ENCODE measurements around the gene BCL2.
"Not testable (repeated sequence)": the region's sequence is repeated elsewhere in the genome, so short reads cannot be mapped to it uniquely, and the experiment has no call there.

BCL2 gene

DNA sequence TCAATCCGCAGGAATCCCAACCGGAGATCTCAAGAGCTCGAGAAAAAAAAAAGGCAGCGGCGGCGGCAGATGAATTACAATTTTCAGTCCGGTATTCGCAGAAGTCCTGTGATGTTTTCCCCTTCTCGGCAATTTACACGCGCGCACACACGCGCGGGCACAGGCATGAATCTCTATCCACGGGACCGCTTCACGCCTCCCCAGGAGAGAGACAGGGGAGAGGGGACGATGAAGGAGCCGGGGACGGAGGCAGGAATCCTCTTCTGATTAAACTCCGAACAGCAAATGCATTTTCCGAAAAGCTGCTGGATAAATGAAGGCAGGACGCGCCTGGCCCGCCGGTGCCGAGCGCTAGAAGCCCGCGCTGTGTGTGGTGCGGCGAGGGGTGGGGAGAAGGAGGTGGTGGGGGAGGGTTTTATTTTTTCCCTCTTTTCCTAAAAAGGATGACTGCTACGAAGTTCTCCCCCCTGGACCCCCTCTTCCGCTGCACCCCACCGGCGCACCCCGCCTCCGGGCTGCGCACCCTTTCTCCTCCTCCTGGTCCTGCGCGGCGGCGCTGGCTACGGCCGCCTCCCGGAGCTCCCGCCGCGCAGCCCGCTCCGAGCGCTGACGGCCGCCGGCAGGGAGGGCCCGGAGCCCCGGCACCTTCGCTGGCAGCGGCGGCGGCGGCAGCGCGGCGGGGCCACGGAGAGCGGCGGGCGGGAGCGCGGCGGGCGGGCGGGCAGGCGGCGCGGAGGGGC lies at the start of gene BCL2:
Gene BCL2, minus strand, starts transcription at position 387 of the 740 bp plus-strand sequence.
- DNase-seq, result peak; percentile 25 to 51

- no peak for DNase-seq
These were observed 49.0 kb upstream of the BCL2 start for GRCh38 chr18:63368611-63369010.

DNA sequence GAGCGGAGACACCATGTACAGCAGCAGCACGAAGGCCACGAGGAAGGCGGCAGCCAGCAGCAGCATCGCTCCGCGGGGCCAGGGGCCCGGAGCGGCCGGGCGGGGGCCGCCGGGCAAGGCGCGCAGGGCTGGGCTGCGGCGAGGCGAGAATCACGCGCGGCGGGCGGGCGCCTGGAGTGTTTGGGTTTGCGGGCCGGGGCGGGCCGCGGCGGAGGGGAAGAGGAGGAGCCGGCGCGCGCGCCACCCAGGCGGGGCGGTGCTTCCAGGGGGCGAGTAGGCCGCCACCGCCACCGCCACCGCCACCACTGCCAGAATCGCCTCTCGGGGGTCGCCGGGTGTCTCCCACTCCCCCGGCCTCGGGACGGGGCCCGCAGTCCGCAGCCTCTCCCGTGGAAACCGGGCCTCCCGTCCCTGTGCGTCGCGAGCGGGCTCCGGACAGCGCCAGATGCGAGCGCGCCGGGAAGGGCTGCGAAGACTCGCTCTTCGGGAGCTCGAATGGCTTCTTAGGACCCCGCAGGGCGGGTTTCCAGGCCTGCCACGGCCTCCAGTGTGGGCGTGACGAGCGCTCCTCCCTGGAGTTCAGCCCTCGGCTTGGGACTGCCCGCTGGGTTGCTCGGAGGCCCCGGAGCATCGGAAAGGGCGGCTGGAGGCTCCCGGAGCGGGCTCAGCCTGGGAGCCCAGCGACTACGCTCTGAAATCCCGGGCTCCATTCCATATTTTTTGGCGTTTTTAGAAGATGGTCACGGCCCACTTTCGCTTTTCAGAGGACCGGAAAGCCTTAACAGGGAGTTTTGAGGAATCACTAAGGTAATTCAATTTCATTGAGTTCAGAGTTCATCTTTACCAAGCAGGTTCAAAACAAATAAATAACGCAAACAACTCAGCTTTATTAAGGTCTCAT lies 47.7 kb upstream of the BCL2 start, which contains the start of gene KDSR:
Gene KDSR, minus strand, starts transcription at position 154 of the 901 bp plus-strand sequence. Its CDS starts 88 bp downstream, at position 66.
- DNase-seq, result peak; percentile 86 to 96

DNA sequence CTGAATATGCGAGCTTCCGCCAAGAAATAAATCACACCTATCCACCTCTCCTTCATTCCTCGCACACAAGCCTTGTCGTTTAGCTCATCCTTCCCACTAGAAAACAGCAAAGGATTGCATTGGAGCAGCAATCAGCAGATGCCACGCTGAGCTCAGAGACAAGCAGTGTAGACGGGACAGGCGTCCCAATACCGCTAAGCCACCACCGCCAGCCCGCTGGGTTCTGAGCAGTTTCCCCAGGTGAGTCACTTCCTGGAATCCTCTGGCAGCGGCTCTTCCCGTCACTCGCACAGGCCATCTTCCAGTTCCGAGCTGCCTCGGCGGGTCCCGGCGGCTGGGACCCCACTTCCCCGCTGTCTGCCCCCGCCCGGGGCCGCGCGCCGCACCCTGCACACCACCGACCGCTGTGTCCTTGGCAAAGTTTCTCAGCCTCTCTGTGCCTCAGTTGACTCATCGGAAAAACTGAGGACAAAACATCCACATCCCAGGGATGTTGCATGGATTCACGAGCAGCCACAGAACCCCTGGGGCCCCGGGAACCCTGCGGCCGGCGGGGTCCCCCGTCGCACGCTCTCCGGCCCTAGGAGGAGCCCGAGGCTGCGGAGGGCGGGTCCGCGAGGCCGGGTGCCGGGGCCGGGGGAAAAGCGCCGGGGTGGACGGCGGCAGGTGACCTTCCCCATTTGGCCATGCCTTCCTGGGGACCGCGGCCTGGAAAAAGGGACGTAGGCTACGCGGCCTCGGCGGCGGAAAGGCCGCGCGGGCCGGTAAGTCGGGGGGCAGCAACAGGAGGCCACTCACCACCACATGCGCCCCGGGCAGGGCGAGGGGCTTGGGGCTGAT lies 46.9 kb upstream of the BCL2 start:
- peak; percentile 30 to 38 for DNase-seq

- DNase-seq, result no peak
These were observed 46.3 kb upstream of the BCL2 start for GRCh38 chr18:63365876-63366212.

GRCh38 chr18:63363951-63364350 lies 44.4 kb upstream of the BCL2 start:
- peak in 1 of 2 donors; percentile 23 for DNase-seq

DNA sequence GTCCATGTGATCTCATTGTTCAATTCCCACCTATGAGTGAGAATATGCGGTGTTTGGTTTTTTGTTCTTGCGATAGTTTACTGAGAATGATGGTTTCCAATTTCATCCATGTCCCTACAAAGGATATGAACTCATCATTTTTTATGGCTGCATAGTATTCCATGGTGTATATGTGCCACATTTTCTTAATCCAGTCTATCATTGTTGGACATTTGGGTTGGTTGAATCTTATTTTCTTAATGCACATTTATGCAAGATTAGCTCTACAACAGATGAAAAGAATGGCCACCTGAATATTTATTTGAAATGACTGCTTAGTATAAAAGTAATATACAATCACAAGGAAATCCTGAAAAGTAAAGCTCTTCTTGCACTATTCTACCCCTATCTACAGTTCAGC lies 43.9 kb upstream of the BCL2 start:
- not testable (repeated sequence) for DNase-seq

- DNase-seq, result no peak
These were observed 36.8 kb upstream of the BCL2 start for GRCh38 chr18:63356272-63356896.

DNA sequence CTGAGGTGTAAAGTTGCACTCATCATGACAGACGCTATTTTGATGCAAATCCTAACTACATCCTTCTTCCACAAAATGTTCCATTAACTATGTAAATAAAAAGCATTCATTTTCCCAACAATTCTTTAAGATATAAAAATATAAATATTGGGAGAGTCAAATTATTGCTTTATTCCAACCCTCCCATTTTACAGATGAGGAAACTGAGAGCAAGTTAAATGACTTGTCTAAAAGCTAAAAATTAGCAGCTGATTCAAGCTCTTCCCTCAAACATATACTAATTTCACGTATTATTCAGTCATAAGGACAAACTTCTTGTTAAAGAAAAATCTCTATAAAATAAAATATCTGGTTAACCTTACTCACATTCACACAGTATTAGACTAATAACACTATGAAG lies 30.7 kb upstream of the BCL2 start:
- DNase-seq, result no peak

DNA sequence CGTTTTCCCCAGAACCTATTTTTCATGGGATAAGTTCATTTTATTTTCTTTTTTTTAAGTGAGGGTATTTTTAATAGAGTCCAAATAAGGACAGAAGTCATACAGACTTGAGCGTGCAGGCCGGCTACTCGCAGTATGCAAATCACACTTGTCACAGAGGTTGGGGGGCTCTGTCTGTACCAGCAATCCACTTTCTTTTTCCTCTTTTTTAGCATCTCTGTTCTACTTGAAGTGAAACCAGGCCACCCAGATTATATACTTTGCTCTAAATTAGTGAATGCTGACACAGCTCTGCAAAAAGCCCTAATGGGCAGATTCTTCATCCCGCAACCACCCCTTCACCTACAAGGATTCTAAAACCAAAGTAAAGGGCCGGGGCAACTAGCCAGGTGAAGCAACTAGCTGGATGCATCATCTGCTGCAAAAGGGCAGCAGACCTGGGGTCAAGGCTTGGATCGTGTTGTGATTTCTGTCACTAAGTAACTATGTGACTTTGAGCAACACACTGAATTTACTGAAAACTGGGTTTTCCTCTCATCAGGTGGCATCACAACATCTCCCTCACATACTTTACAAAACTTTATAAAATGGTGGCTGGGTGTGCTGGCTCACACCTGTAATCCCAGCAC lies 29.1 kb upstream of the BCL2 start:
- no peak for DNase-seq

GRCh38 chr18:63346480-63347183 lies 27.1 kb upstream of the BCL2 start:
- no peak for DNase-seq

DNA sequence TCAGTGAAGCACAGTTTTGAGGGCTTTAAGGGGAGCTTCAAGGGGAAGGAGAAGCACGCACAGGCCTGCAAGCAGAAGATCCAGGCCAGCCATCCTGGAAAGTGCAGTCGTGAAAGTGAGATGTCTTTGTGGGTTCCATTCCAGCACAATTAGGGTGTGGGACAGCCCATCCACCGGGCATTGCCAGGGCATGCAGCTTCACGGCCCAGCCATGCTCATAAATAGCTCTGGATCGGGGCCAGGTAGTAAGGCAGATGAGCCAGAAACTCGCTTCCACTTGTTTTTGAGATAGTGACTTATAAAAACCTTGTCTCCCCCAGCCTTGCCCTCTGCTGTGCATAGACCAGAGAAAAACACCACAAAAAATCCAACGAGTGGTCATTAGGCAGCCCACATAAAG lies 26.5 kb upstream of the BCL2 start:
- no peak for DNase-seq

- no peak for DNase-seq
These were observed 25.3 kb upstream of the BCL2 start for GRCh38 chr18:63344918-63345317.

DNA sequence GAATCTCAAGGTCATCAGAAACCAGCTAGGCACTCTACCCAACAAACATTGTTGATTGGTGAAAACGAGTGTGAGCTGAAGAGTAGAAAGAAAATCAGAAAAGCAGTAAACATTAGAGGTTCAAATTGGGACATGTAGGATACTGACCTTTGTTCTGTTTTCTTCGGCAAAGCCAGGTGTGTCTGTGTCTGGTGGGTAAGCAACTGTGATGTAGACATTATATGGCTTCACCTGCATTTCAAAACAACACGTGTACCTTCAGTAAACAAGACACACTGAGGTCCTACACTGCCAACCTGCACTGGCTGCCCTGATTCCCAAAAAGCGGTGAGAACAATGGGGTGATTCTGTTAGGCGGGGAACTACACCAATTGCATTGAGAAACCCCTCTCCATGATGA lies 24.7 kb upstream of the BCL2 start:
- DNase-seq, result no peak

- DNase-seq, result peak in 1 of 2 donors; percentile 35
These were observed 22.6 kb upstream of the BCL2 start for GRCh38 chr18:63342206-63342605.

GRCh38 chr18:63339920-63340484 lies 20.4 kb upstream of the BCL2 start:
- DNase-seq, result peak in 1 of 2 donors; percentile 44

GRCh38 chr18:63336366-63337099 lies 17.0 kb upstream of the BCL2 start:
- DNase-seq, result no peak

GRCh38 chr18:63331105-63331504 lies 11.5 kb upstream of the BCL2 start:
- DNase-seq, result no peak

- no peak for DNase-seq
These were observed 10.0 kb upstream of the BCL2 start for GRCh38 chr18:63329431-63330145.

DNA sequence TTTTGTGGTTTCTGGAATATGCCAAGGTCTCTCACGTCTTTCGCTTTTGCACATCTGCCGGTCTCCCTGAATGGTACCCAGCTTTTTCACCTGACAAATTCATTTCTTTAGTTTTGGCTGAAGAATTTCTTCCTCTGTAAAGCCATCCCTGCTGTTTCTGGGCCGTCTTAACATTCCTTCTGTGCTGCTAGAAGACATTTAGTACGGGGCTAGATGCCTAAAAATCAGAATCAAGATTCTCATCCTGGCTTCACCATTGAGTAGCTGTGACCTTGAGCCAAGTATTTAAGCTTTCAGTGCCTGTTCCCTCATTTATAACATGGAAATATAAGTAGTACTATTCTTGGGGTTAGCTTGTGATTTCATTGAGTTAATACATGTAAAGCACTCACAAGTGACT lies 6.4 kb upstream of the BCL2 start:
- no peak for DNase-seq
